ENCODE measurements around the gene PCCA. TPM values are rescaled to one million over a fixed set of nuclear protein-coding genes. Genes with fewer than 3 reads are reported as not detected.
"Not testable (repeated sequence)": the region's sequence is repeated elsewhere in the genome, so short reads cannot be mapped to it uniquely, and the experiment has no call there.

The PCCA gene
- 10 to 100 TPM; 11.7 to 12.2 TPM for total RNA-seq

GRCh38 chr13:100088644-100089464, at the start of gene PCCA:
PCCA (plus strand) TSS chr13:100089093; CDS start chr13:100089121, 28 bp downstream.
- Mint-ChIP-seq H3K27ac (peak within 1 kb of the TSS; percentile 76), H3K36me3 (ENCODE audit: low read depth) (no peaks in the 10 kb centered on the region), H3K4me3 (peak within 1 kb of the TSS; percentile 93), H3K9me3 (no peaks in the 10 kb centered on the region), H3K27me3 (no peaks in the 10 kb centered on the region), H3K4me1 (peaks cover 19% of the 10 kb centered on the region)
- DNase-seq: peak; percentile 85
- CTCF ChIA-PET: interaction anchor here (0.6 to 1.8 kb wide), 5 partner anchors 15 to 1394 kb away, joined by 3 to 6 read pairs (median 4); no protein-coding TSS in a partner anchor
- POLR2A ChIA-PET: interaction anchor here (0.9 to 1.7 kb wide), 6 partner anchors 9 to 586 kb away, joined by 3 to 7 read pairs (median 4); partner anchors contain the start of gene TMTC4

GRCh38 chr13:100039740-100040139, 49.2 kb upstream of the PCCA start:
- ChIA-PET POLR2A (no interaction called here), CTCF (no interaction called here)
- Mint-ChIP-seq H3K27me3 (peaks cover 4% of the 10 kb centered on the region), H3K27ac (no peak overlapping the region), H3K4me3 (no peak overlapping the region), H3K4me1 (no peaks in the 10 kb centered on the region), H3K9me3 (no peaks in the 10 kb centered on the region), H3K36me3 (ENCODE audit: low read depth) (no peaks in the 10 kb centered on the region)
- DNase-seq: no peak

- Mint-ChIP-seq H3K9me3 (no peaks in the 10 kb centered on the region), H3K27me3 (peaks cover 4% of the 10 kb centered on the region), H3K4me1 (no peaks in the 10 kb centered on the region), H3K36me3 (ENCODE audit: low read depth) (no peaks in the 10 kb centered on the region), H3K4me3 (no peak overlapping the region), H3K27ac (no peak overlapping the region)
- CTCF ChIA-PET: no interaction called here
- DNase-seq: no peak
- POLR2A ChIA-PET: no interaction called here
Measured at GRCh38 chr13:100040196-100040595, 48.7 kb upstream of the PCCA start.

GRCh38 chr13:100044936-100045335, 44.0 kb upstream of the PCCA start:
- H3K27me3 Mint-ChIP-seq: no peaks in the 10 kb centered on the region
- no peak overlapping the region for H3K27ac Mint-ChIP-seq
- ChIA-PET POLR2A (no interaction called here), CTCF (interaction anchor here (0.6 kb wide), 1 partner anchor 373 kb away, joined by 3 read pairs; no protein-coding TSS in a partner anchor)
- H3K4me3 Mint-ChIP-seq: no peak overlapping the region
- H3K9me3 Mint-ChIP-seq: no peaks in the 10 kb centered on the region
- H3K4me1 Mint-ChIP-seq: no peaks in the 10 kb centered on the region
- no peak for DNase-seq
- no peaks in the 10 kb centered on the region for H3K36me3 Mint-ChIP-seq (ENCODE audit: low read depth)

- Mint-ChIP-seq H3K4me3 (no peak overlapping the region), H3K36me3 (ENCODE audit: low read depth) (no peaks in the 10 kb centered on the region), H3K27me3 (no peaks in the 10 kb centered on the region), H3K27ac (no peak overlapping the region), H3K9me3 (no peaks in the 10 kb centered on the region), H3K4me1 (no peaks in the 10 kb centered on the region)
- ChIA-PET POLR2A (no interaction called here), CTCF (interaction anchor here (0.6 kb wide), 1 partner anchor 374 kb away, joined by 3 read pairs; no protein-coding TSS in a partner anchor)
- no peak for DNase-seq
Measured at GRCh38 chr13:100045355-100045754, 43.5 kb upstream of the PCCA start.

- Mint-ChIP-seq H3K4me1 (no peaks in the 10 kb centered on the region), H3K36me3 (ENCODE audit: low read depth) (no peaks in the 10 kb centered on the region), H3K9me3 (no peaks in the 10 kb centered on the region), H3K27ac (no peak overlapping the region), H3K27me3 (no peaks in the 10 kb centered on the region), H3K4me3 (no peak overlapping the region)
- DNase-seq: no peak
- POLR2A ChIA-PET: no interaction called here
- CTCF ChIA-PET: no interaction called here
Measured at GRCh38 chr13:100051070-100051469, 37.8 kb upstream of the PCCA start.

- CTCF ChIA-PET: no interaction called here
- Mint-ChIP-seq H3K4me1 (no peaks in the 10 kb centered on the region), H3K4me3 (no peak overlapping the region), H3K9me3 (peaks cover 8% of the 10 kb centered on the region), H3K36me3 (ENCODE audit: low read depth) (peaks cover 4% of the 10 kb centered on the region), H3K27me3 (peaks cover 31% of the 10 kb centered on the region), H3K27ac (no peak overlapping the region)
- POLR2A ChIA-PET: no interaction called here
- no peak for DNase-seq
Measured at GRCh38 chr13:100059827-100060226, 29.1 kb upstream of the PCCA start.

GRCh38 chr13:100063333-100063732, 25.6 kb upstream of the PCCA start:
- Mint-ChIP-seq H3K27ac (no peak overlapping the region), H3K27me3 (peaks cover 27% of the 10 kb centered on the region), H3K4me1 (no peaks in the 10 kb centered on the region), H3K4me3 (no peak overlapping the region), H3K9me3 (peaks cover 6% of the 10 kb centered on the region), H3K36me3 (ENCODE audit: low read depth) (peaks cover 2% of the 10 kb centered on the region)
- ChIA-PET CTCF (no interaction called here), POLR2A (no interaction called here)
- no peak for DNase-seq

- no peak overlapping the region for H3K4me3 Mint-ChIP-seq
Measured at GRCh38 chr13:100063906-100064305, 25.0 kb upstream of the PCCA start.

GRCh38 chr13:100068133-100068931, 20.6 kb upstream of the PCCA start:
- Mint-ChIP-seq H3K4me3 (no peak overlapping the region), H3K36me3 (ENCODE audit: low read depth) (no peaks in the 10 kb centered on the region), H3K27ac (no peak overlapping the region), H3K27me3 (peaks cover 9% of the 10 kb centered on the region), H3K9me3 (no peaks in the 10 kb centered on the region), H3K4me1 (no peaks in the 10 kb centered on the region)
- ChIA-PET CTCF (interaction anchor here (0.6 kb wide), 1 partner anchor 505 kb away, joined by 3 read pairs; no protein-coding TSS in a partner anchor), POLR2A (no interaction called here)
- DNase-seq: no peak

More at GRCh38 chr13:100063906-100064305, 25.0 kb upstream of the PCCA start:
- CTCF ChIA-PET: no interaction called here
- Mint-ChIP-seq H3K27ac (no peak overlapping the region), H3K27me3 (peaks cover 30% of the 10 kb centered on the region), H3K4me1 (no peaks in the 10 kb centered on the region), H3K36me3 (ENCODE audit: low read depth) (no peaks in the 10 kb centered on the region), H3K9me3 (peaks cover 2% of the 10 kb centered on the region)
- DNase-seq: no peak
- POLR2A ChIA-PET: no interaction called here

GRCh38 chr13:100069278-100069677, 19.6 kb upstream of the PCCA start:
- no peaks in the 10 kb centered on the region for H3K4me1 Mint-ChIP-seq
- H3K27ac Mint-ChIP-seq: no peak overlapping the region
- DNase-seq: no peak
- H3K27me3 Mint-ChIP-seq: peaks cover 5% of the 10 kb centered on the region
- no peaks in the 10 kb centered on the region for H3K9me3 Mint-ChIP-seq
- ChIA-PET POLR2A (no interaction called here), CTCF (no interaction called here)
- H3K4me3 Mint-ChIP-seq: no peak overlapping the region
- no peaks in the 10 kb centered on the region for H3K36me3 Mint-ChIP-seq (ENCODE audit: low read depth)

GRCh38 chr13:100075700-100076587, 12.9 kb upstream of the PCCA start:
- Mint-ChIP-seq H3K36me3 (ENCODE audit: low read depth) (no peaks in the 10 kb centered on the region), H3K27ac (no peak overlapping the region), H3K4me1 (no peaks in the 10 kb centered on the region), H3K27me3 (no peaks in the 10 kb centered on the region), H3K9me3 (no peaks in the 10 kb centered on the region), H3K4me3 (no peak overlapping the region)
- CTCF ChIA-PET: no interaction called here
- POLR2A ChIA-PET: no interaction called here
- DNase-seq: no peak

GRCh38 chr13:100079003-100079402, 9.9 kb upstream of the PCCA start:
- H3K4me3 Mint-ChIP-seq; H3K27ac Mint-ChIP-seq; DNase-seq; H3K9me3 Mint-ChIP-seq; H3K27me3 Mint-ChIP-seq; CTCF ChIA-PET; H3K4me1 Mint-ChIP-seq; POLR2A ChIA-PET; H3K36me3 Mint-ChIP-seq (ENCODE audit: low read depth): not testable (repeated sequence)
